PFSK-1 (cell line): ENCODE results near the gene SORL1.

Source experiments
- POLR2AphosphoS5 ChIP-seq: IDR thresholded peaks from 2 replicates; pipeline ENCODE4 v1.6.1; 2012; ENCODE audit warnings: low read depth, mild to moderate bottlenecking, control low read depth, low read length, moderate library complexity
- REST ChIP-seq, 2 experiments: IDR thresholded peaks; 2 replicates each; pipeline versions ENCODE4 v1.6.1 to v1.8.0; 2011 to 2012; ENCODE audit warnings: low read depth in 2 of 2, low read length in 2 of 2, control low read depth in 1 of 2, inconsistent platforms in 1 of 2, mild to moderate bottlenecking in 1 of 2, moderate library complexity in 1 of 2; ENCODE audit not compliant: insufficient read depth in 1 of 2
- SIN3A ChIP-seq: IDR thresholded peaks from 2 replicates; pipeline ENCODE4 v1.6.1; 2012; ENCODE audit warnings: mild to moderate bottlenecking, low read length, moderate library complexity, borderline replicate concordance; ENCODE audit not compliant: insufficient read depth
- TAF1 ChIP-seq: IDR thresholded peaks from 2 replicates; pipeline ENCODE4 v1.6.1; 2012; ENCODE audit warnings: low read length, control low read depth, borderline replicate concordance; ENCODE audit not compliant: insufficient read depth

GRCh38 chr11:121456151-121456550 lies 4.0 kb downstream of the SORL1 start:
- TF ChIP-seq POLR2AphosphoS5: no peak
- TF ChIP-seq TAF1: no peak
- TF ChIP-seq SIN3A: no peak
- no peak for TF ChIP-seq REST (IDR thresholded peaks at IDR 0.05; ENCODE audit: insufficient read depth in 1 of 2, low read depth in 2 of 2, low read length in 2 of 2)
